Peyer's patch (tissue), 4 donors: ENCODE results near the gene TFPT.

Source experiments
- CTCF ChIP-seq, 6 experiments: fragments of 450-650 bp in 4 of 6; fragments of 200-600 bp in 2 of 6; sonication (generic) in 1 of 6; IDR thresholded peaks; one replicate each; pipeline ENCODE4 v1.5.1; 2017 to 2019; ENCODE audit warnings: antibody characterized with exemption in 6 of 6, mild to moderate bottlenecking in 3 of 6, moderate library complexity in 1 of 6
- POLR2A ChIP-seq, 2 donors: fragments of 450-650 bp; IDR thresholded peaks; one replicate each; pipeline ENCODE4 v1.5.1; 2017; ENCODE audit warnings: antibody characterized with exemption in 2 of 2, mild to moderate bottlenecking in 2 of 2, moderate library complexity in 2 of 2

GRCh38 chr19:54155694-54156093 lies 40.2 kb upstream of the TFPT start:
- no peak for TF ChIP-seq CTCF (IDR thresholded peaks at IDR 0.05)
- TF ChIP-seq POLR2A (IDR thresholded peaks at IDR 0.05): no peak
